GM12878 (cell line): ENCODE data around the gene KCNN3. TPM values are rescaled to one million over a fixed set of nuclear protein-coding genes. Genes with fewer than 3 reads are reported as not detected.

ENCODE experiments used
- ATAC-seq: fragments of 200-7000 bp; cut with Tn5 transposase; 3 replicates; pipeline ENCODE4 v1.9.1; 2020; ENCODE audit warnings: mild to moderate bottlenecking, moderate library complexity
- BruUV-seq: library from RNA; stranded (reverse); fragments of 400-500 nt; replicated peaks from 2 replicates; lab custom pipeline; 2021; lab: Mats Ljungman, UMichigan
- CTCF ChIA-PET: fragments of 300-600 bp; sonication (Branson Sonifier 250); formaldehyde crosslinking; extraction: SDS; loops from one replicate; lab custom pipeline; 2021; ENCODE audit warnings: inconsistent platforms; lab: Yijun Ruan, JAX
- POLR2A ChIA-PET: fragments of 350-600 bp; formaldehyde crosslinking; extraction: SDS; loops from one replicate; lab custom pipeline; 2021; ENCODE audit warnings: inconsistent platforms; lab: Charles Lee
- RAD21 ChIA-PET: fragments of 300-600 bp; sonication (Branson Sonifier 250); formaldehyde crosslinking; loops from one replicate; lab custom pipeline; 2023; ENCODE audit warnings: antibody characterized with exemption; ENCODE audit not compliant: unreplicated experiment; lab: Charles Lee
- SMC1A ChIA-PET: fragments of 300-600 bp; sonication (Branson Sonifier 250); formaldehyde crosslinking; loops from one replicate; lab custom pipeline; 2023; ENCODE audit not compliant: unreplicated experiment, uncharacterized antibody; lab: Charles Lee
- DNase-seq: peaks from one replicate; pipeline ENCODE4 v3.0.0-alpha.2; 2011; ENCODE audit warnings: low read depth, low spot score
- FAIRE-seq: peaks from 3 replicates; lab custom pipeline; 2011; peaks lifted over from hg19 to GRCh38; lab: Jason Lieb, UNC
- H2AFZ ChIP-seq: 2 replicates; pipeline ENCODE4 v1.6.0; 2011; ENCODE audit warnings: low read depth, low read length, control low read depth; ENCODE audit not compliant: control insufficient read depth
- H3K27ac ChIP-seq: 2 replicates; pipeline ENCODE4 v1.5.1; 2011; ENCODE audit warnings: control low read depth; ENCODE audit not compliant: control insufficient read depth, insufficient read depth
- H3K27me3 ChIP-seq, 2 experiments: replicated peaks in 1 of 2; 2 replicates each; pipeline versions ENCODE4 v1.6.0 to v1.6.1; 2011; ENCODE audit warnings: low read length in 1 of 2; ENCODE audit not compliant: control insufficient read depth in 2 of 2, insufficient read depth in 2 of 2
- H3K36me3 ChIP-seq, 2 experiments: 2 replicates each; pipeline ENCODE4 v1.5.1; 2011; ENCODE audit warnings: low read length in 1 of 2; ENCODE audit not compliant: control insufficient read depth in 2 of 2, insufficient read depth in 2 of 2
- H3K4me1 ChIP-seq: 2 replicates; pipeline ENCODE4 v1.6.1; 2011; ENCODE audit warnings: mild to moderate bottlenecking, low read length, moderate library complexity, mixed read lengths; ENCODE audit not compliant: control insufficient read depth, insufficient read depth
- H3K4me2 ChIP-seq: 2 replicates; pipeline ENCODE4 v1.6.0; 2011; ENCODE audit warnings: control low read depth; ENCODE audit not compliant: control insufficient read depth, insufficient read depth
- H3K4me3 ChIP-seq: fragments of 200-600 bp; sonication (generic); 2 replicates; pipeline ENCODE4 v1.5.1; 2016
- H3K79me2 ChIP-seq: 2 replicates; pipeline ENCODE4 v1.6.0; 2011; ENCODE audit warnings: low read length; ENCODE audit not compliant: control insufficient read depth, insufficient read depth
- H3K9ac ChIP-seq: 2 replicates; pipeline ENCODE4 v1.8.0; 2011; ENCODE audit warnings: low read length, control low read depth, mixed read lengths; ENCODE audit not compliant: control insufficient read depth, insufficient read depth
- H3K9me3 ChIP-seq: replicated peaks from 3 replicates; pipeline ENCODE4 v1.5.1; 2011; ENCODE audit warnings: mild to moderate bottlenecking, low read length; ENCODE audit not compliant: control insufficient read depth, insufficient read depth
- H4K20me1 ChIP-seq: 2 replicates; pipeline ENCODE4 v1.6.0; 2011; ENCODE audit not compliant: control insufficient read depth, insufficient read depth
- ATF7 ChIP-seq: fragments of 450-650 bp; IDR thresholded peaks from 2 replicates; pipeline ENCODE4 v1.6.1; 2016; ENCODE audit warnings: low read depth, mild to moderate bottlenecking
- BCLAF1 ChIP-seq: fragments of 450-650 bp; IDR thresholded peaks from 2 replicates; pipeline ENCODE4 v1.6.1; 2017; ENCODE audit warnings: antibody characterized with exemption, mild to moderate bottlenecking, moderate library complexity
- CBFB ChIP-seq: IDR thresholded peaks from 2 replicates; pipeline ENCODE4 v1.6.1; 2016; ENCODE audit warnings: antibody characterized with exemption, low read depth
- DPF2 ChIP-seq: fragments of 450-650 bp; IDR thresholded peaks from 2 replicates; pipeline ENCODE4 v1.6.1; 2017; ENCODE audit warnings: mild to moderate bottlenecking
- EED ChIP-seq: sonication (generic); IDR thresholded peaks from 2 replicates; pipeline ENCODE4 v1.6.1; 2016; ENCODE audit warnings: antibody characterized with exemption, low read depth
- ELK1 ChIP-seq: IDR thresholded peaks from 2 replicates; pipeline ENCODE4 v1.6.1; 2012; ENCODE audit warnings: low read depth, low read length, improper control_type of control experiment
- GABPA ChIP-seq: IDR thresholded peaks from 2 replicates; pipeline ENCODE4 v1.6.1; 2014; ENCODE audit warnings: antibody characterized with exemption, low read depth, mild to moderate bottlenecking, inconsistent platforms
- MYB ChIP-seq: fragments of 150-350 bp; IDR thresholded peaks from 2 replicates; pipeline ENCODE4 v1.6.1; 2014; ENCODE audit warnings: mild to moderate bottlenecking, low read depth, low read length, borderline replicate concordance
- NKRF ChIP-seq: fragments of 450-650 bp; conservative IDR thresholded peaks from 2 replicates; pipeline ENCODE4 v1.6.1; 2017; ENCODE audit warnings: mild to moderate bottlenecking, moderate library complexity
- SRF ChIP-seq, 2 experiments: IDR thresholded peaks; 2 replicates each; pipeline ENCODE4 v1.6.1; 2011; ENCODE audit warnings: low read depth in 2 of 2, low read length in 2 of 2, mild to moderate bottlenecking in 1 of 2, moderate library complexity in 1 of 2
- WGBS: methylation state at CpG from one replicate; pipeline ENCODE4 v1.1.6; 2016; ENCODE audit warnings: low lambda C conversion rate; ENCODE audit not compliant: insufficient replicate concordance, insufficient coverage; ENCODE audit errors: missing lambda C conversion rate; 5-methylcytosine and 5-hydroxymethylcytosine counted together
- in situ Hi-C: fragments of 300-500 bp; cut with MboI; formaldehyde crosslinking; loops from 9 replicates; pipeline ENCODE4 v1.14.3; 2018; ENCODE audit warnings: mixed read lengths
- intact Hi-C: fragments of 100-400 bp; cut with micrococcal nuclease; formaldehyde crosslinking; loops from one replicate; pipeline ENCODE4 v1.14.2; 2022; ENCODE audit not compliant: unreplicated experiment
- polyA plus RNA-seq, 11 experiments: library from polyadenylated mRNA; depleted of rRNA in 4 of 11; unstranded in 6 of 11; stranded (reverse) in 5 of 11; fragments of >200 nt; fragmentation: Nextera tagmentation in 4 of 11; fragmentation: Illumina TruSeq in 1 of 11; extraction: Ambion mirVana in 4 of 11; extraction: Trizol in 1 of 11; gene quantifications; 1 replicate in 1 of 11; 2 replicates in 10 of 11; pipeline versions ENCODE4 v1.2.1 to v1.2.3, GENCODE V29; 2011 to 2016; ENCODE audit warnings: inconsistent platforms in 2 of 11, missing spikeins in 2 of 11, low read depth in 1 of 11
- total RNA-seq, 4 experiments: library from RNA; depleted of rRNA in 3 of 4; stranded (reverse); fragments of >200 nt in 3 of 4; fragmentation: Illumina TruSeq in 1 of 4; extraction: Trizol in 1 of 4; gene quantifications; 2 replicates each; pipeline versions ENCODE4 v1.2.1 to v1.2.3, GENCODE V29; 2013 to 2021

KCNN3 gene
- total and polyA plus RNA-seq, 10 of the 15 experiments (the other 5 are each of a cell fraction or from before 2014, with no cell fraction given): 3.5 to 26.4 (median 14.9) TPM

- in situ Hi-C loops (no loop called here), intact Hi-C loops (loop anchor here (5.0 kb wide), 3 partner anchors 105 to 400 kb away; no protein-coding TSS in a partner anchor)
- no peaks in the 10 kb centered on the region; the same call in 2 of the 3 replicates for H3K9me3 ChIP-seq
- TF ChIP-seq CBFB (no peak), NKRF (no peak), GABPA (no peak), ELK1 (no peak), BCLAF1 (no peak), SRF (IDR thresholded peaks at IDR 0.05; ENCODE audit: low read depth in 2 of 2, low read length in 2 of 2) (no peak), ATF7 (no peak), MYB (no peak), EED (no peak), DPF2 (no peak)
- no peak for FAIRE-seq
- no peaks in the 10 kb centered on the region for H4K20me1 ChIP-seq
- no peak overlapping the region for H3K4me2 ChIP-seq
- H3K36me3 ChIP-seq: no peaks in the 10 kb centered on the region
- DNase-seq: no peak
- no peaks in the 10 kb centered on the region for H3K79me2 ChIP-seq
- 58% methylated on average over 17 of the region's 17 CpGs for whole genome bisulfite sequencing
- no peaks in the 10 kb centered on the region for H3K27me3 ChIP-seq
- POLR2A ChIA-PET: interaction anchor here (1.0 kb wide), 1 partner anchor 208 kb away, joined by 3 read pairs; no protein-coding TSS in a partner anchor
- RAD21 ChIA-PET: interaction anchor here (1.0 to 15.4 kb wide), 15 partner anchors 10 to 317 kb away, joined by 3 to 254 read pairs (median 5); no protein-coding TSS in a partner anchor
- no peak overlapping the region for H2AFZ ChIP-seq
- no peak overlapping the region for H3K9ac ChIP-seq
- no peak overlapping the region for H3K27ac ChIP-seq
- no TSS peak for BruUV-seq
- no peak for ATAC-seq
- H3K4me1 ChIP-seq: peaks cover 10% of the 10 kb centered on the region
- no peak overlapping the region for H3K4me3 ChIP-seq
- CTCF ChIA-PET: interaction anchor here (1.2 to 8.5 kb wide), 11 partner anchors 10 to 344 kb away, joined by 3 to 137 read pairs (median 7); partner anchors contain the start of gene KCNN3
- SMC1A ChIA-PET: interaction anchor here (0.6 to 9.4 kb wide), 15 partner anchors 18 to 317 kb away, joined by 3 to 113 read pairs (median 4); partner anchors contain the start of gene PBXIP1
Observed at GRCh38 chr1:154877370-154877974, 7.4 kb upstream of the KCNN3 start.
